ENCODE data around the gene TINAGL1. TPM values are rescaled to one million over a fixed set of nuclear protein-coding genes. Genes with fewer than 3 reads are reported as not detected.

Gene TINAGL1
- total RNA-seq, 2 experiments from 2014 or later = not detected

- no peak overlapping the region for H3K27ac Mint-ChIP-seq
- DNase-seq = peak; percentile 47
- intact Hi-C loops (cut with micrococcal nuclease) = no loop called here
These were observed 56.8 kb downstream of the TINAGL1 start for GRCh38 chr1:31633117-31633516.

More at GRCh38 chr1:31633117-31633516, 56.8 kb downstream of the TINAGL1 start:
- Mint-ChIP-seq H3K27me3 (ENCODE audit: low read depth) (no peaks in the 10 kb centered on the region), H3K4me1 (ENCODE audit: low read depth) (peaks cover 18% of the 10 kb centered on the region), H3K9me3 (no peaks in the 10 kb centered on the region), H3K4me3 (no peak overlapping the region), H3K36me3 (ENCODE audit: low read depth) (peaks cover 8% of the 10 kb centered on the region)
- CTCF ChIA-PET = interaction anchor here (0.7 to 1.2 kb wide), 3 partner anchors 12 to 77 kb away, joined by 3 read pairs; partner anchors contain the start of gene PEF1

Other genes starting within 250 kb of the TINAGL1 start
- not detected for gene FABP3, start 203.4 kb upstream of the TINAGL1 start, total RNA-seq
- under 1 TPM in 1 of 2 experiments, not detected in 1; 0.10 TPM for gene SERINC2, start 163.3 kb upstream of the TINAGL1 start, total RNA-seq
- gene HCRTR1, start 41.2 kb downstream of the TINAGL1 start, total RNA-seq = not detected
- gene PEF1, start 68.4 kb downstream of the TINAGL1 start, total RNA-seq = 10 to 100 TPM; 79.6 to 80.6 TPM
- under 1 TPM; 0.17 to 0.47 TPM for gene COL16A1, start 127.5 kb downstream of the TINAGL1 start, total RNA-seq
- under 1 TPM; 0.24 to 0.30 TPM for gene ADGRB2, start 187.8 kb downstream of the TINAGL1 start, total RNA-seq
- gene SPOCD1, start 239.5 kb downstream of the TINAGL1 start, total RNA-seq = under 1 TPM; 0.21 to 0.30 TPM